ENCODE data around the gene TNFAIP8L1.

TNFAIP8L1 gene

DNA sequence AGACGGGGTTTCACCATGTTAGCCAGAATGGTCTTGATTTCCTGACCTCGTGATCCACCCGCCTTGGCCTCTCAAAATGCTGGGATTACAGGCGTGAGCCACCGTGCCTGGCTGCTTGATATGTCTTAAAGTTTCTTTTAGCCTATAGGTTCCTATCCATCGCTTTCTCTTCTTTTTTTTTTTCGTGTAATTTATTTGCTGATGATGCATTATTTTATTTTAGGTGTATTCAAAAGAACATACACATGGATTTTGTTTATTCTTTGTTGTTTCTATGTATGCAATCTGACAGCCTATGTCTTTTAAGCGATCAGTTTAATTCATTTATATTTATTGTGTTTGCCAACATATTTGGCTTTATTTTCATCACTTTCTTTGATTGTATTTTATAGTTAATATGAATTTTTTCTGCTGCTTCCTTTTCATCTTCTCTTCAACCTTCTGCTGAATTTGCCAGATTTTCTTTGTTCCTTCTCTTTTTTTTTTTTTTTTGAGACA, 26.0 kb upstream of the TNFAIP8L1 start:
- no peak for DNase-seq

DNA sequence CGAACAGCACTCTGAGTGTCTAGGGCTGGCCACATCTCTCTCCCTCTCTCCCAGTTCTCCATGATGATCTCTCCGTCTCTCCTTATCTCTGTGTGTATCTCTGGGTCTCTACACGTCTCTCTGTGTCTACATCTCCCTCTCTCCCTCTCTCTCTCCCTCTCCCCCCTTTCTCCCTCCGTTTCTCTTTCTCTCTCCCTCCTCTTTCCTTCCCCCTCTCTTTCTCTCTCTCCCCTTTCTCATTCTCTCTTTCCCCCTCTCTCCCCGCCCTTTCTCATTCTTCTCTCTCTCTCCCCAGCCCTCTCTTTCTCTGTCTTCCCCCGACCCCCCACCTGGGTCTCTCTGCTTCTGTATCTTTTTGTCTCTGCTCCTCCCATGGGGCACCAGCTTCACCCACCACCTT, 21.3 kb upstream of the TNFAIP8L1 start:
- no peak for DNase-seq

DNA sequence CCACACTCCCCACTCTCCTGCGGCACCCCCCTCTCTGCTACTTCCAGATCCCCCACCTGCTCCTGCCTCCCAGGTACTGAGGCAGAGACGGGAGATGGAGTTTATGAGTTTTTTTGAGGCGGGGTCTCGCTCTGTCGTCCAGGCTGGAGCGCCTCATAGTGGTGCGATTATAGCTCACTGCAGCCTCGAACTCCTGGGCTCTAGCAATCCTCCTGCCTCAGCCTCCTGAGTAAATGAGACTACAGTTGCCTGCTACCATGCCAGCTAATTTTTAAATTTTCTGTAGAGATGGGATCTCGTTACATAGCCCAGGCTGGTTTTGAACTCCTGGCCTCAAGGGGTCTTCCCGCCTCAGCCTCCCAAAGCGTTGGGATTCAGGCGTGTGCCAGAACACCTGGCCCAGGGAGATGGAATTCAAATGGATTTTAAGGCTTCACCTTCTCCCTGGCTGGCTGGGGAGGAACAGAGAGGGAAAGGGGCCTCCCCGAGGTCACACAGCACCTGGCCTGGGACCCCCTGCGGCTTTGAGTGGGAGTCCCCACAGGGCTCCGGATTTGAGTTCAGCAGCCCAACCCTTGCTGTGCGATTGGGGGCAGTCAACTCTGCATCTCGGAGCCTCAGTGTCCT, 19.5 kb upstream of the TNFAIP8L1 start:
- DNase-seq = no peak

DNA sequence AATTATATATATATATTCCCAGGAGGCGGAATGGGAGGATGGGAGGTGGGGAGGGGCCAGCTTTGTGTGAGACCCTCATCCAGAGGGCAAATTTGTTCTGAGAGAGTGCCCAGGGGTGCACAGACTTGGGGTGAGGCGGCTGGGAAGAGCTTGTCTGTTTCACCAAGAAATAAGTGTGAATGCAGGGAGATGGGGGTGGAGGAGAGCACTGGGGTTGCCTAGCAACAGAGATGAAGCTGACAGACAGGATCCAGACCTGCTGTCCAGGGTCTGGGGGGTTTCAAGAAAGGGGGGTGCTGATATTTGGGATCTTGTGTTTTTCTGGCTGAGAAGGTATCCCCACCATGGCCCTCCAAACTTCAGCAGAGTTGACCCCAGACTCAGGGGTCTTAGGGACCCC, 18.6 kb upstream of the TNFAIP8L1 start:
- DNase-seq = no peak

DNA sequence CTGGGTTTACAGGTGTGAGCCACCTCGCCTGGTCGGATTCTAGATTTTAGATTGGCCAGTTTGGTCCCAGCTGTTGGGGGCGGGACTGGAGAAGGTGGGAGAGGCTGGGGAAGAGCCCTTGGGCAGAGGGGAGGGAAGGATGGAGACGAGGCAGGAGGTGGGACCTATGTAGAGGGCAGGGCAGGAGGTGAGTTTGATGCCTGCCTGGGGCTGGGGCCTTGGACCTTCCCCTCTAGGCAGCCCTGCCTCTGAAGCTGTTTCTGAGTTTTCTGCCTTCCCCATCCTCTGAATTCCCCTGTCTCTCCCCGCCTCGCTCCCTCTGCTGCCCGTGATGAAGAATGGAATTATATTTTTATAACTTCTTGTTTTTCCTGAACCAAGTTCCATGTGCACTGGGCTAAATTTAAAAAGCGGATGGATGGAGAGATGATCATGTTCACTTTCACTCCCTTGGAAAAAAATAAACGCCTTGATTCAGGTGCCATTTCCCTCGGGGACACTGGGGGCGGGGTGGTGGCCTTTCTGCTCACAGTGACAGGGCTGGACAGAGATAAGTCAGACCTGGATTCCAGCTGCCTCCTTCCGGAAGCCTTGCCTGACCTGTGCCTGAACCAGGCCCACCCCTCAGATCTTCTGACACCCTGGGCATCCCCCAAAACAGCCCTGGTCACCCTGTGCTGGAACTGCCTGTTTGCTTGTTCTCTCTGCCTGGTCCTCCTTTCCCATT, 16.5 kb upstream of the TNFAIP8L1 start:
- DNase-seq = peak; percentile 35

DNA sequence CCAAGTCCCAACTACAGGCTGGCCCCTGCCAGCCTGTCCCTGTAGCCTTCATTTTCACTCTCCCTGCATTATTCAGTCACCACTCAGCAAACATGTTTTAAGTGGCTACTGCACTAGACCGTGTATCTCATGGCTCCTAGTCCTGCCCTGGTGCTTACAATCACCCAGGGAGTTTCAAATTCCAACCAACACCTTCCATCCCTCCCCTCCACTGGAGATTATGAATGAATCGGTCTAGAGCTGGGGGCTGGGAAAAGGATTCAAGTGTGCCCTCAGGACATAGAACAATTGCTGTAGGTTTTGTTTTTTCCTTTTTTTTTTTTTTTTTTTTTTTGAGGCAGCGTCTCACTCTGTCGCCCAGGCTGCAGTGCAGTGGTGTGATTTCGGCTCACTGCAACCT, 15.0 kb upstream of the TNFAIP8L1 start:
- no peak for DNase-seq

DNA sequence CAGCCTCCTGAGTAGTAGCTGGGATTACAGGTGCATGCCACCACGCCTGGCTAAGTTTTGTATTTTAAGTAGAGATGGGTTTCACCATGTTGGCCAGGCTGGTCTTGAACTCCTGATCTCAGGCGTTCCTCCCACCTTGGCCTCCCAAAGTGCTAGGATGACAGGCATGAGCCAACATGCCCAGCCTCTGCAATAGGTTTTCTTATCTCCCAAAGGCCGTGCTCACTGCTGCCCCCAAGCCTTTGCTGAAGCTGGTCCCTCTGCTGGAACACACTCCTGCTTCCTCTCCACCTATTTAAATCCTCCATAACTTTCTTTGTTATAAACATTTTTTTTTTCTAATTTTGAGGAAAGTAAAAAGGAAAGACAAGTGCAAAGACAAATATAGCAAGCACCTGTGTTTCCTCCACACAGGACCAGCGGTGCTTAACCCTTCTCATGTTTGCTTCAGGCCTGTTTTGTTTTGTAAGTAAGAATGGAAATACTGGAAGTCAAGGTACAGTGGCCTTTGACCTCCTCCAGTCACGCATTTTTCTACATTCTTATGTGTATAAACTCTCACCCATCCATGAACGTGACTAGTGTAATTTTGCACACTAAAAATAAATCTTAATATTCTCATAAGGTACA, 14.5 kb upstream of the TNFAIP8L1 start:
- peak; percentile 86 for DNase-seq

DNA sequence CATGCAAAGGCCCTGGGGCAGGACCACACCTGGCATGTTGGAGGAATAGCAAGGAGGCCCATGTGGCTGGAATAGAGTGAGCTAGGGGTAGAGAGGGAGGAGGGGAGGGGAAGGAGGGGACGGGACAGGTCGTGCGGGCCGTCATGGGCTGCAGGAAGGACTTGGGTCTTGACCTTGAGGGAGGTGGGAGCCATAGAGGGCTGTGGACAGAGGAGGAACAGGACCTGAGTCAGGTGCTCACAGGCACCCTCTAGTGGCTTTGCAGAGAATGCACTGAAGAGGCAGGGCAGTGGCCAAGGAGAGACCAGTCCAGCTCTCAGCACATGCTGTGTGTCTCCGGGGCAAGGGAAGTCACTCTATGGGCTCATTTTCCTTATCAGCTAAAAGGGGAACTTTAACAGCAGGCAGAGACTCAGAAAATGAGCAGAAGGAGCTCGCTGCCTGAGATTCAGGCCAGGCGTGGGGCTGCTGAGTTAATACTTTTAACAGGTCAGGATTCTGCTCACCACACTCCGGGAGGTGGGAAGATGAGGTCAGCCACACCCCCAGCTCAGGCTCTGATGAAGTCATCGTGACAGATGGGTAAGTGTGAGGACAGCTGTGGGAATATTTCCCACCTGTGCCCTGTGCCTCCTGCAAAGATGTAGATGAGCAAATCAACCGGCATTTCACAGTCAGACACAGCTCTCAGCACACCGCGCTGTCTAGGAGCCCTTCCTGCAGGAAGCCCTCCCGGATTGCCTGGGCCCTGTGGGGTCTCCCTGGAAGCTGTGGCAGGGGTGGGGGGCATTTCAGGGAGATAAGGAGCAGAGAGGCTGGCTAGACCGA, 6.0 kb upstream of the TNFAIP8L1 start:
- DNase-seq = peak; percentile 99

DNA sequence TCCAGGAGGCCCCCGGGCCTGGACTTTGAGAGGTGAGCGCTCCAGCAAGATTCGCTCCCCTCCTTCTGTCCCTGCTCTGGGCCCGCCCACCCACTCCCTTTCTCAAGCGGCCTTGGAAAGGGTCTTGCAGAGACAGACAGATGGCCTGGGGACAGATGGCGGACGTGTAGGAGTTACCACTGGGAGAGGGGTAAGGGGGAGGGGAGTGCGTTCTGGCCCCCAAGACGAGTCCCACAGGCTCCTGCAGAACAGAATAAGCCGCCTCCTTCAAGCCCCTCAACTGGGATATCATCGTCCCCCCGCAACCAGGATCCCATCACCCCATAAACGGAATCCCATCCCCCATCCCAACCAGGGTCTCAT, 3.6 kb upstream of the TNFAIP8L1 start:
- DNase-seq = no peak

DNA sequence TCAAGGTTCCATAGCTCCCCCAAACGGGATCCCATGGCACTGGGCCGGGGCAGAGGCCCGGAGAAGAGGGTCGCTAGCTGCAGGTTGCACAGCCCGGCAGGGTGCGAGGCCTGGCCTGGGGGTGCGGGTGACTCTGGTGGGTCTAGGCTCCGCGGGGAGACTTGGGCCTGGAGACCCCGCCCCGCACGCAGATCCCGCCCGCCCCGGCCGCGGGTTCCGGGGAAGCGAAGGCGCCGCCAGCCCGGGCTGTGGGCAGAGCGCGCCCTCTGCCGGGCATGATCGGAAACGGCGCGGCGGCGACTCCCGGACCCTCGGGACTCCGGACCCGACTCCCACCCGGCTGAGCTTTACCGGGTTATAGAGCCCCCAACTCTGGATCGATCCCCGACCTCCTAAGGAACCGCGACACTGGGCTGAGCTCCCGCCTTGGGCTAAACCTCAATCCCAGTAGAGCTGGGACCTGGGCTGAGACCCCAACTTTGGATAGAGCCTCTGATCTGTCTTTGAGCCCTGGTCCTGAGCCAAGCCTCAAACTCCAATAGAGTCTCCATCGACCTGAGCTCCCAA, 3.1 kb upstream of the TNFAIP8L1 start:
- DNase-seq = peak; percentile 91

DNA sequence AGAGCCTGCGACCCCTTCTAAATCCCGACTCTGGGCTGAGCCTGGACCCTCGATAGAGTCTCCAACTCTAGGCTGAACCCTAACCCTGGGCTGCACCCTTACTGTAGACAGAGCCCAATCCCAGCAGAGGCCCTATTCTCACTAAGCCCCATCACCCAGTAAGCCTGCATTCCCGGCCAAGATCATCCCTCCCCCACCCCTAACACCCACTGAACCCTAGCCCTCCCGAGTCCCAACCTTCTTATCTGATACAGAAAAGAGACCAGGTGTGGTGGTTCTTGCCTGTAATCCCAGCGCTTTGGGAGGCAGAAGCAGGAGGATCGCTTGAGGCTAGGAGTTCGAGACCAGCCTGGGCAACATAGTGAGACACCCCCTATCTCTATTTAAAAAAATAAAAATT, 2.6 kb upstream of the TNFAIP8L1 start:
- DNase-seq = no peak

DNA sequence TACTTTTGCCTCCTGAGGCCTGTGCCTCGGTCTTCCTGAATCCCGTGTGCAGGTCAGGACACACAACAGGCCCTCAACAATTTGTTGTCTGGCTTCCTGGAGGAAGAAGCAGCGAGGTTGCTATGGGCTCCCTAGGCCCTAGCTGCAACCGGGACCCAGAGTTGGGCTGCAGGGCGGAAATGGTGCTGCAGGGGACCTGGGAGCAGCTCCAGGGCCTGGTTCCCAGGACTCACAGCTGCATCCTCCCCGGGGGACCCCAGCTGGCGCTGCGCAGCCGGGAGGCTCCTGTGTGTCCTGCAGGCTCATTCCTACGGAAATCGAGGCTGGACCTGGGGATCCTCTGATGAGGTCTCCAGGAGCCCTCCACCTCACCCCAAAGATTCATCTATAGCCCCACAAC, 999 bp upstream of the TNFAIP8L1 start:
- no peak for DNase-seq

DNA sequence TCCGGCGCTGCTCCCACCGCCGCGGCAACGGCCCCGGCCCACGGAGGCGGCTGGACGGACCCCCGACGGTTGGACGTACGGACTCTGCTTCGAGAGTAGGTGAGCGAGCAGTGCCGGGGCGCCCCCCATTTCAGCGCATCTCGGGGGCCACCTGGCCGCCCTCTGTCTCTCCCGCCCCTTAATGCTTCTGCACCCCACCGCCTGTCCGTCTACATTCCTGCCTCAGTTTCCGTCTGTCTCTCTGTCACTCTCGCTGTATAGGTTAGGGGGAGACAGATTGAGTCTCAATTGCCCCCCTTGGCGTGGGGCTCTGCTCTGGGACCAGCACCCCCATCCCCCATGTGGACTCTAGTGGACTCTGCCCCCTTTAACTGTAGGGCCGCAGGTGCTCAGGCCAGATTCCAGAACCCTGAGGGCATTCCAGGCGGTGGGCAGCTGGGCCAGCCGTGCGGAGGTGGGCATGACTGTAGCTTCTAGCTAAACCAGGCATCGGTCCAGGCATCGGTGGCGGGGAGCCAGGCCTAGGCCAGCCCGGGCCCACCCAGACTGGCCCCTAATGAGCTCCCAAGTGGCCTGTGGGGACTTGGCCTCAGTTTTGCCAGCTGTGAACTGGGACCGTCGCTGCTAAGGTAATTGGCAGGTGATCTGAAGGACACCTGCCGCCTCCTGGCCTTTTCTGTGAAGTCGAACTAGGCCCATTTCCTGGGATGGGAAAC, 373 bp downstream of the TNFAIP8L1 start:
- DNase-seq = no peak

DNA sequence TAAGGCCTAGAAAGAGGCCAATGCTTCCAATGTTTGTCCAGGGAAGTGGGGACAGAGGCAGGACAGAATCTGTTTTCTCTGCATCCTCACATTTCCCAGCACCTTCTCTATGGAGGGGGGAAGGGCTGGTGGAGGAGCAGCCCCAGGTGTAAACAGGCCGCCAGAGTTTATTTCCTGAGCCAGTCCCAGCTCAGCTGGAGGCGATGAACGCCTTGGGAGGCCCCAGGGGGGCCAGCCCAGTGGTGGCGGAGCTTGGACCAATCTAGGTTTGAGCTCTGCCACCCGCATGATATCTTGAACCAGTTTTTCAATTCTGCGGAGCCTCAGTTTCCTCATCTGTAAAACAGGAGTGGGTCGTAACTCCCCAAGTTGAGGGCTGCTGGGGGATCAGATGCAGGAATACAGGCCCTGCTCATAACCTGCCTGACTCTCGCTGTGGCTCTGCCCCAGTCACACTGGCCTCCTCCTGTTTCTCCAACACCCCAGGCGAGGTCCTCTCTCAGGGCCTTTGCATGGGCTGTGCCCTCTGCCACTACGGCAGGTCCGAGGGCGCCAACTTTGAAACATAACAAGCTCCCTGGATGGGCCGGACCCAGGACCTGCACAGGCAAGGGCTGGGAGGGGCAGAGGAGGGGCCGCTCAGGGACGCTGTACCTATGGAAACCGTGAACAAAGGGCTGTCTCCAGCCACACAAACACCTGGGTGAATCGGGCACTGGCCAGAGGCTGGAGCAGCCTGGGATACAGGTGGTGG, 1.1 kb downstream of the TNFAIP8L1 start:
- DNase-seq = no peak

DNA sequence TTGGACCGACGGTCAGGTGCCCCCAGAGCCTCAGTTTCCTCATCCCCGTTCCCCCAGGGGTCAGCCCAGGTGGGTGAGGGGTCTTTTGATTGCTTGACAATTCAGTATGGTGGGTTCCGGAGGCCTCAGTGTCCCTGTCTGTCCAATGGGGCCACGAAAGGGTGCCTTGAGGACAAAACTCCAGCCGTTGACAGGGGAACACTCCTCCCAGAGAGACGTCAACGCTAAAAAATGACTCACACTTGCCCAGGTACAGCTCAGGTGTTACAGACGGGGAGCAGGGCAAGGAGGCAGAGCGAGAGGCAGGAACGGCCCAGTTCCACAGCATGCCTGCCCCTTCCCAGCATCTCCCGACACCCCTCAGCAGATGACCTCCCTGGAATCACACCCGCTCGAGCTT, 1.8 kb downstream of the TNFAIP8L1 start:
- no peak for DNase-seq

DNA sequence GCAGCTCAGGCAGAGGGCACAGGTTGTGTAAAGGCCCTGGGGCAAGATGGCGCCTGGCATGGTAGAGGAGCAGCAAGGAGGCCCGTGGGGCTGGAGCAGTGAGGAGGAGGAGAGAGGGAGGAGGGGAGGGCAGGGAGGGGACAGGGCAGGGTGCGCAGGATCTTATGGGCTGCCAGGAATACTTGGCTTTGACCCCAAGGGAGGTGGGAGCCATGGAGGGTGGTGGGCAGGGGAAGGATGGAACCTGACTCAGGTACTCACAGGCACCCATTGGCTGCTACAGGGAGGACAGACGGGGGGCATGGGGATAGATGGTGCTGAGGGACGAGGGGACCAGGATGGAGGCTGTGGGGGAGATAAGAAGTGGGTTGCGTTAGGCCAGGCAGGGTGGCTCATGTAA, 3.3 kb downstream of the TNFAIP8L1 start:
- no peak for DNase-seq

DNA sequence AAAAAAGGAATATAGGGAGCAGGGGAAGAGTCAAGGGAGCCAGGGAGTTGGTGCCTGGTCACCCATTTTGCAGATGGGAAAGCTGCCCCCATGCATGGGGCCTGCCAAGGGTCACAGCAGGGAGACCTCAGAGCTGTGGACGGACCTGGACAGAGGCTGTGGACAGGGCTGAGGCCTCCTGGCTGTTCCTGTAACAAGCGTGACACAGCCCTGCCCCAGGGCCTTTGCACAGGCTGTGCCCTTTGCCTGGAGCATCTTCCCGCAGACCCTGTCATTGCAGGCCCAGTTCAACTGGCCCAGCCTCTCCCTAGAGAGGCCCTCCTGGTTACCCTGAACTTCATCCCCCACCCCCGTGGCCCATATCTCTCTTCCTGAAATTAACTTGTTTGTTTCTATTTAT, 6.4 kb downstream of the TNFAIP8L1 start:
- DNase-seq = no peak

DNA sequence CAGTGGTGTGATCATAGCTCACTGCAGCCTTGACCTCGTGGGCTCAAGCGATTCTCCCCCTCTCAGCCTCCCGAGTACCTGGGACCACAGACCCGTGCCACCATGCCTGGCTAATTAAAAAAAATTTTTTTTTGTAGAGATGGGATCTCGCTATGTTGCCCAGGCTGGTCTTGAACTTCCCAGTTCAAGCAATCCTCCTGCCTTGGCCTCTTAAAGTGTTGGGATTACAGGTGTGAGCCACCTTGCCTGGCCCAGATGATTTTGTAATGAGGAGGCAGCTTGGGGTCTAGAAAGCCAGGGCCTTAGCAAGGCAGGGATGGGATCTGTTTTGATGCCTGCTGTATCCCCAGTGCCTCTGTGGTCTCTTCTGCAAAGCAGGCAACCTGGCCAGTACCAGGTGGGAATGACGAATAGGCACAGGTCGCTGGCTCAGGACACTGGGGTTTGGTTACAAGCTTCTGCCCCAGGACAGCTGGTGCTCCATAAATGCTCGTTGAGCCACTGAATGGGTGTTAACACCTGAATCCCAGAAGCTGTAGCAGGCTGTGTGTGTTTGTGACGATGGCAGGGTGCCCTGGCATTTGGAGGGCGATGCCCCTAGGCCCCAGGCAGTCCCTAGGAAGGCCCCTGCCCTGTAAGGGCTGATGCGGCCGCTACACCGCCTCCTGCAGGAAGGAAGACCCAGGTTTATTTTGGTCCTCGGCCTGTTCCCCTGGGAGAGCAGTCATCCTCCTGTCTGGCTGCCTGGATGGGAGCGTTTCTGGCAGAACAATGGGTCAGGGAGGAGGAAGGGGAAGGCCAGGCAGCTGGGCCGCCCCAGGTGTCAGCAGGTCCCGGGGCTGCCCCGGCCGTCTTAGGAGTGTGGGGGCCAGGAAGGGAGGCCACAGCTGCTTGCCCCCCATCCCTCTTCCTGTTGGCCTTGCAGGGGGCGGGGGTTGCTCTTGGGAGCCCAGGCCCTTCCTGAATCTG, 8.6 kb downstream of the TNFAIP8L1 start:
- no peak for DNase-seq

DNA sequence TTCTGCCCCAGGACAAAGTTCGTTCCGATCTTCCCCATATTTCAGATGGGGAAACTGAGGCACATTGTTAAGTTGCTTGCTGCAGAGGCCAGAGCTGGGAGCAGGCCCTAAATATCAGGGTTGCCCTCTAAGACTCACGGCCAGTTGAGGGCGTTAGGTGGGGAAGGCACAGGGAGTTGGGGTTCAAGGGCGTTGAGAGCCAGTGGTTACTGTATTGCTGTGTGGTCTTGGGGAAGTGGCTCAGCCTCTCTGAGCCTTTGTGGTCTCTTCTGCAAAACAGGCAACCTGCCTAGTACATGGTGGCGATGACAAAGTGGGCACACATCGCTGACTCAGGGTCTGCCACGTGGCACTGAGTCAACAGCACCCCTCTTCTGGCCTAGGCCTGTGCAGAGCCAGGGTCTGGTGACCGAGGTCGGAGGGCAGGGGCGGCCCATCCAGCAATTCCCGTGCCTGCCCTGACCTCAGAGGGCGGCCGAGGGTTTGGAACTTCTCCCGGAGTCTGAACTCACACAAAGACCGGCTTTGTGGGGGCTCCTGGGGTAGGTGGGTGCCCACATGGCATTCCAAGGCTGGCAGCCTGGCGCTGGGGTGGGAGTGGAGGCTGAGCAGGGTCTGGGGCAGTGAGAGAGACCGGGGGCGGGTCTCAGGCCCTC, 10.2 kb downstream of the TNFAIP8L1 start:
- no peak for DNase-seq

DNA sequence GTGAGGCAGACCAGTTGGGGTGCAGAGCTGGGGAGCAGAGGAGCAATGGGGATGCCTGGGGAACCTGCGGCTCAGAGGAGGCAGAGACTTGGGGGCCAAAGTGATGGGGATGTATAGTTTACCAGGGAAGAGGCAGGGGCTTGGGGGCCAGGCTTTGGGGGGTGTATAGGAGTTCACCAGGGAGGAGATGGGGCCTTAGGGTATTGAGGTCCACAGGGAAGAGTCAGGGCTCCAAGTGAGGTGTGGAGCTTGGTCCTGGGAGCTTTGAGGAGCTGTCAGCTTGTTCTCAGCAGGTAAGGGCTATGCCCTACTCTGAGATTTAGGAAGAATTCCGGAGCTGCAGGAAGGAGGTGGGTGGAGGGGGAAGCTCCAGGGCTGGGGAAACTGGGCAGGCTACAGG, 10.8 kb downstream of the TNFAIP8L1 start:
- no peak for DNase-seq
